GM21381 (cell line): Measurements from ENCODE around the gene TTLL13.
"Not testable (repeated sequence)": the region's sequence is repeated elsewhere in the genome, so short reads cannot be mapped to it uniquely, and the experiment has no call there.

Experiments
- ATAC-seq: cut with Tn5 transposase; IDR thresholded peaks from one replicate; pipeline ENCODE4 v1.9.1; 2021; ENCODE audit warnings: mild to moderate bottlenecking, moderate library complexity; ENCODE audit not compliant: unreplicated experiment

TTLL13 gene

GRCh38 chr15:90271459-90272166 lies 22.3 kb downstream of the TTLL13 start:
- no peak for ATAC-seq

- ATAC-seq, result not testable (repeated sequence)
Observed at GRCh38 chr15:90278467-90278866, 29.1 kb downstream of the TTLL13 start.

GRCh38 chr15:90280743-90281142 lies 31.4 kb downstream of the TTLL13 start:
- not testable (repeated sequence) for ATAC-seq

GRCh38 chr15:90281637-90282036 lies 32.3 kb downstream of the TTLL13 start:
- ATAC-seq, result not testable (repeated sequence)

DNA sequence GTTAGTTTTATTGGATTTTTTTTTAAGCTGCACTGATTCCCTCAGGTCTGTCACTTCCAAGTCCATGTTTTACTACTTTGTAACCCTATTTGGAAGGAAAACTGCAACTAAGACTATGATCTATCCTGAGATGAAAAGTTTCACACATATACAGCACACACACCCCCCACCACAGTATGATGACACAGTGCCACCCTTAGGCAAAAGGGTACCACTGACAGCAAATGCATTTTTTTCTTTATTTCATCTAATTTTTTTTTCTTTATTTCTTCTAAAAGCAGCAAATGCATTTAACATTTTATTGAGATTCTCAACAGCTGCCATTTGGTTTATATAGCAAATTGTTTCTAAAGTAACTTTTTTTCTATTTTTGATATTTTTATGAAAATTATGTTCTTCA lies 37.3 kb downstream of the TTLL13 start:
- no peak for ATAC-seq

DNA sequence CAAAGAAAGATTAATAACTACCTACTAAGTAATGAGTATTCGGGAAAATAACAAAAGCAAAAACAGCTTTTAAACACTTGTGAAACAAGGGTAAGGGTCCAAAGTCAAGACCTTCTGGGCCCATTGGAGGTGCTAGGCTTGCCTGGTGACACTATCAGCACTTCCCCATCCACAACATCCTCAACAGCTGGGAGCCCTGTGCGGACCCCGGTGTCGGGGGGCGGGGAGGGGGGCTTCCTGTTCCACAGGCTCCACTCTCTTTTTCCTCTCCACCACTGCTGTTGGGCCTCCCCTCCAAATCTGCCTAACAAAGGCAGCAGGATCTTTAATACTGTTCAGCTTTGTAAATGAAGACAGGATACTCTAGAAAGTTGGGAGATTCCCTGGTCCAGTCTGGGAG lies 37.7 kb downstream of the TTLL13 start:
- ATAC-seq, result no peak

DNA sequence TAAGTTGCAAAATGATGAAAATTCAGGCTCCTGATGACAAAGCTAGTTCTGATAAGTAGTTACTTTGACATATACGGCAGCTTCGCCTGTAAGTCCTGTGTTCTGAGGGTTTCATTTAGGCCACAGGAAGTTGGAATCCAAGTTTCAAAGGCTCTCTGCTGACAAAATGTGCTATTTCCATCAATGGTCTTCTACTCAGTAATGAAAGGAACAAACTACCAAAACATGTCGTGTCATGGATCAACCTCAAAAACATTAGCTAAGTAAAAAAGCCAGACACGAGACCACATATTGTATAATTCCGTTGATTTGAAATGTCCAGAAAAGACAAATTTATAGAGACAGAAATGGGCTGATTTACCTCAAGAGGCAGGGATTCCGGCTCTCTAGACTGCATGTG lies 38.6 kb downstream of the TTLL13 start:
- no peak for ATAC-seq

GRCh38 chr15:90291679-90292356 lies 42.5 kb downstream of the TTLL13 start:
- ATAC-seq, result no peak

DNA sequence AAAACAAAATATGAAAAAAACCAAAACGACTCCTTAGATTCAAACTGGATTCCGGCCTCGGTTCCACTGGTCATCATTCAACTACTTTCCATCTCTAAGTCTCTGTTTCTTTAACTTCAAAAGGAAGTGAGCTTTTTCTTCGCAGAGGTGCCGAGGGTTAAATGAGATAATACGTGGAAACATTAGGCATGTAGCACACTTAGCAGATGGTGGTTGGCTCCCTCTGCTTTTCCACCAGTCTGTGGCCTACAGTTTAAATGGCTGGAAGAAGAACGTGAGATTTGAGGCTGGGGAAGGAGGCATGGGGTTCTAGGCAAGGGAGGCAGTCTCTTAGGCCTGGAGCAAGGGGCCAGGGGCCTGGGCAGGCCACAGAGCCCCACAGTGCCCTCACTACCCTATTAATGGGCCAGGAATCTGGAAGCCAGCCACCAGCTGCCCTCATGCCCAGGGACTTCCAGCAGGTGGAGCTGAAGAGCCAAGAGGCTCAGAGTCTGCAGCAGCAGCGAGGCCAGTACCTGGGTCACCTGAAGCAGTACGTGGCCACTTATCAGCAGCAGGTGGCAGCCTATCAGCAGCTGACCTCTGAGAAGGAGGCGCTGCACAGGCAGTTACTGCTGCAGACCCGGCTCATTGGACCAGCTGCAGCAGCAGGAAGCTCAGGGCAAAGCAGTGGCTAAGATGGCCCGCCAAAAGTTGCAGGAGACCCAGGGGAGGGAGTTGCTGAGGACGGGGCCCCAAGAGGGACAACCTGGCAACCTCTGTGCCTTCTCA lies 43.9 kb downstream of the TTLL13 start:
- ATAC-seq, result not testable (repeated sequence)

DNA sequence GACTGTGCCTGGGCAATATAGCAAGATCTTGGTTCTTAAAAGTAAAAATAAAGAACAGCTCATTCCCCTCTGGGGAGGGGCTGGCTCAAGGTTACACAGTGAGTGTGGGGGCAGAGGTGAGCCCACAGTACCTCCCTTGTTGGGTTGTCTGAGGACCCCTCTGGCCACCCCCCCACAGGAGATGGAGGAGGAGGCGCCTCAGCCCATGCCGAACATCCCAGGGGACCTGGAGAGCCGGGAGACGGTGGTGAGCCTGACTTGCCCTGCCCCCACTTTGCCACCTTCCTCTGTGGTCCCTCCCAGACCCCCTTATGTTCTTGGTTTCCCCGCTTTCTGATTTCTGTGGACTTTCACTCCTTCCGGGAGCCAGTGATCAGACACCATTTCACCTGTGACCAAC lies 44.8 kb downstream of the TTLL13 start:
- ATAC-seq, result no peak

DNA sequence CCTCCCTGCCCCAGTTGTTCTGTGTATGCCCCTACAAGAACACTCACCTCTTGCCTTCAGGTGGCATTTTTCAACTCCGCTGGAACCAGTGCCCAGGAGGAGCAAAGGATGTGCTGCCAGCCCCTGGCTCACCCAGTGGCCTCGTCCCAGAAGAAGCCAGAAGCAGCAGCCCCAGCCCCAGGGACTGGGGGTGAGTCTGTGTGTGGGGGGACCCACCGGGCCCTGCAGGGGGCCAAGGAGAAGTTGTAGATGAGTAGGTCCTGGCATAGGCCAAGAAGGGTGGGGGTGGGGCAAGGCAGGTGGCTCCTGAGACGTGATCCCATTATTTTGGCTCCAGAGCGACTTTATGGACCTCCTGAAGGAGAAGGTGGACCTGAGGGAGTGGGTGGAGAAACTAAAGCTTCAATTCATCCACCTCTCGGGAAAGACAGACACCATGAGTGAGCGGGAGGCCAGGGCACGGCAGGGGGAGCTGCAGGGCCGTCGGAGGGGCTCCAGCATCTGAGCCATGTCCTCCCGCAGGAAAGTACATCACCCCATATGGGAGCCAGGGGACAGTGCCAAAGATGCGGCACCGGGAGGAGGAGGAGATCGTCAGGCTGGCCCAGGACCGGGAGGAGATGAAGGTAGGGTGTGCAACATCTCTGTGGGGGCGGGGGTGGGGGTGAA lies 45.4 kb downstream of the TTLL13 start:
- ATAC-seq, result no peak

DNA sequence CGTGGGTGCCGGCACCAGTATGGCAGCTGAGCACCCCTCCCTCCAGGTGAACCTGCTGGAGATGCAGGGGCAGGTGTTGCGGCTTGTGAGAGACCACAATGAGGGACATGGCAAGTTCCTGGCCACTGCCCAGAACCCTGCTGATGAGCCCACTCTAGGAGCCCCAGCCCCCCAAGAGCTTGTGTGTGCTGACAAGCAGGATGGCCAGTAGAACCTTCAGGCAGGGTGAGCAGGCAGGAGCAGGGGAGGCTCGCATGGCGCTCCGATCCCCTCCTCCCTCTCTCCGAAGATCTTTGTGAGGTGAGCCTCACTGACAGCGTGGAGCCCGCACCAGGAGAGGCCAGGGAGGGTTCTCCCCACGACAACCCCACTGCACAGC lies 45.9 kb downstream of the TTLL13 start:
- no peak for ATAC-seq

- not testable (repeated sequence) for ATAC-seq
Observed at GRCh38 chr15:90296316-90296884, 47.0 kb downstream of the TTLL13 start.

DNA sequence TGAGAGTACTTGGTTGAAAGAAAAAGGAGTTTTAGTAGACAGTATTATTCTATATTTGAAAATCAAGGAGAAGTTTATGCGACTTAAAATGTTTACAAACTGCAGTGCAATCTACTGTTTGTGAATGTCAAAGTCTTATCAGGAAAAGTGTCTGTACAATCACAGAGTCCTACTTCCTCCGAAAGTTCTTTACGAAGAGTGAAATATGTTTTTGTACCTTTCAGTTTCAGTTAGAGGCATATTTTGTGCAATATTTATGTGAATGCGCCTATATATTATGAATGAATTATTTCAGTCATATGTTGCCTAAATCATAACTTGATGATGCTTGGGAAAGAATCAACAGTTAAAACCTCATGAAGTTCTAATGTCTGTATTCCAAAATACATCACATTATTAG lies 47.7 kb downstream of the TTLL13 start:
- ATAC-seq, result no peak

- no peak for ATAC-seq
Observed at GRCh38 chr15:90300541-90300940, 51.2 kb downstream of the TTLL13 start.

DNA sequence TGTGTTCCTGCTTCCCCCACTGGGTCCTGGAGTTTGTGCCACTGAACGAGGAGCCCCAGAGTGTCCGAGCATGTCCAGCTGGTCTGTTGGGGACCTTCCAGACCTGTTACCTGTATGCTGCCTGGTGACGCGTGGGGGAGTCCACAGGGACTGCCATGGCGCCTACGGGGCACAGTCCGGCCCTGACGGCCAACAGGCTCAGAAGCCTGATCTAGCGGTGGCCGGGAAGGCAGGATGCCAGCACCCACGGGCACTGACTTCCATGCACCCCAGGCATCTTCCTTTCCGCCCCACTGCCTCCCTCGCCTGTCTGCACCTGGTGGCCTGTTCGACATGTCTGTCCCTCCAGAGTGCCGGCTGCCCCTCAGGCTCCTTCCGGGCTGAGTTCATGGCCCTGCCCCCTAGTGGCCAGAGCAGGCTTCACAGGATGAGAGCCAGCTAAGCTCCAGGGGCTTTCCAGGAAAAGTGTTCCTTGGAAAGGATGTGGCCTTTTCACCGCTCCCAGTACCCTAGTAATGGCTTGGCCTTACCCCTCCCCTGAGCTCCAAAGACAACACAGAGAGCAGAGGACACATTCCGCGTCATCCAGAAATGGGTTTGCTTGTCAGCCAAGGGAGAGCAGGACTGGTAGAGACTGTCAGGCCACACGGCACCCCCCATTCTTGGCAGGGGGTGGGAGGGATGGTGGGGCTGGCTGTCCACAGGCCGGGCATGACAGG lies 51.8 kb downstream of the TTLL13 start:
- ATAC-seq, result no peak

- ATAC-seq, result no peak
Observed at GRCh38 chr15:90301707-90302300, 52.4 kb downstream of the TTLL13 start.

DNA sequence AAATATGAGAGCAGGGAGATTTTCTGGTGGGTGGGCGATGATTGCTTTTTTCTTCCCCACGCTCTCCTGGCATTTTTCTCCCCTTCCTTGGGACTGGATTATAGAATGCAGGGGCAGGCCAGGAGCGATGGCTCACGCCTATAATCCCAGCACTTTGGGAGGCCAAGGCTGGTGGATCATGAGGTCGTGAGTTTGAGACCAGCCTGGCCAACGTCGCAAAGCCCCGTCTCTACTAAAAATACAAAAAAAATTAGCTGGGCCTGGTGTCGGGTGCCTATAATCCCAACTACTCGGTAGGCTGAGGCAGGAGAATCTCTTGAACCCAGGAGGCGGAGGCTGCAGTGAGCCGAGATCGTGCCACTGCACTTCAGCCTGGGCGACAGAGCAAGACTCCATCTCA lies 56.0 kb downstream of the TTLL13 start:
- ATAC-seq, result not testable (repeated sequence)

DNA sequence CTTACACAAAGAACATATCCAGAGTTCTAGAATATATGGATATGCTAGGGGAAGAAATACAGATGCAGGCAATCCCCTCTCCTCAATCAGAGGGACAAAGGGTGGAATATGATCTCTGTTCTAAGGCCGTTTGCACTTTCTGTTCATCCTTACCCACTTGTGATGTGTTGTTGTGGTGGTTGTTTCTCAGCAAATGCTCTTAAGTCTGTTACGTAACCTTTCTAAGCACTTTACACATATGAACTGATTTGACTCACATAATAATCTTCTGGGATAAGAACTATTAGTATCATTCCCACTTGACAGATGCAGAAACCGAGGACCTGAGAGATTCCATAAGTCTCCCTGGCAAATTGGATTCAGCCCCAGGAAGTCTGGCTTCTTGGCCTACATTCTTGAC lies 56.6 kb downstream of the TTLL13 start:
- no peak for ATAC-seq

- no peak for ATAC-seq
Observed at GRCh38 chr15:90306560-90306959, 57.2 kb downstream of the TTLL13 start.
